Chondrocyte (in vitro differentiated cells): ENCODE measurements around the gene USP35. TPM values are rescaled to one million over a fixed set of nuclear protein-coding genes. Genes with fewer than 3 reads are reported as not detected.

Experiments used
- DNase-seq: peaks from one replicate; pipeline ENCODE4 v3.0.0; 2021; ENCODE audit warnings: mixed read lengths, low spot score
- H3K27ac Mint-ChIP-seq: one replicate; pipeline ENCODE4 v1.8.0; 2021; ENCODE audit warnings: mild to moderate bottlenecking, moderate library complexity, mixed read lengths; ENCODE audit not compliant: unreplicated experiment
- H3K27me3 Mint-ChIP-seq: 2 replicates; pipeline ENCODE4 v1.8.0; 2021; ENCODE audit warnings: low read depth, mixed read lengths
- H3K36me3 Mint-ChIP-seq: 2 replicates; pipeline ENCODE4 v1.8.0; 2021; ENCODE audit warnings: low read depth, mixed read lengths
- H3K4me1 Mint-ChIP-seq: 2 replicates; pipeline ENCODE4 v1.8.0; 2021; ENCODE audit warnings: low read depth, mild to moderate bottlenecking, mixed read lengths
- H3K4me3 Mint-ChIP-seq: one replicate; pipeline ENCODE4 v1.8.0; 2021; ENCODE audit warnings: mild to moderate bottlenecking, moderate library complexity, mixed read lengths; ENCODE audit not compliant: unreplicated experiment
- H3K9me3 Mint-ChIP-seq: 2 replicates; pipeline ENCODE4 v1.8.0; 2021; ENCODE audit warnings: low read depth, mixed read lengths
- CTCF ChIP-seq: fragments of 200-600 bp; sonication (generic); IDR thresholded peaks from 2 replicates; pipeline ENCODE4 v1.5.0; 2021; ENCODE audit warnings: antibody characterized with exemption, mild to moderate bottlenecking, moderate library complexity
- total RNA-seq: library from RNA; stranded (reverse); gene quantifications from 3 replicates; pipeline ENCODE4 v1.2.1, GENCODE V29; 2021

The USP35 gene
- total RNA-seq, 1 donor from 2014 or later: 14.0 TPM

- Mint-ChIP-seq H3K27me3 (no peaks in the 10 kb centered on the region), H3K27ac (no peak overlapping the region), H3K36me3 (peaks cover 37% of the 10 kb centered on the region), H3K4me3 (no peak overlapping the region), H3K4me1 (peaks cover 9% of the 10 kb centered on the region), H3K9me3 (no peaks in the 10 kb centered on the region)
- no peak for TF ChIP-seq CTCF
- no peak for DNase-seq
These were observed 19.8 kb downstream of the USP35 start for GRCh38 chr11:78208257-78209165.

- DNase-seq: no peak
- Mint-ChIP-seq H3K9me3 (no peaks in the 10 kb centered on the region), H3K36me3 (peaks cover 37% of the 10 kb centered on the region), H3K27me3 (no peaks in the 10 kb centered on the region), H3K4me1 (peaks cover 9% of the 10 kb centered on the region), H3K27ac (no peak overlapping the region), H3K4me3 (no peak overlapping the region)
- no peak for TF ChIP-seq CTCF
These were observed 20.8 kb downstream of the USP35 start for GRCh38 chr11:78209478-78209877.

GRCh38 chr11:78210000-78210608 is 21.4 kb downstream of the USP35 start:
- peaks cover 9% of the 10 kb centered on the region for H3K4me1 Mint-ChIP-seq
- no peaks in the 10 kb centered on the region for H3K27me3 Mint-ChIP-seq
- TF ChIP-seq CTCF: no peak
- H3K36me3 Mint-ChIP-seq: peaks cover 39% of the 10 kb centered on the region
- no peak overlapping the region for H3K27ac Mint-ChIP-seq
- H3K4me3 Mint-ChIP-seq: no peak overlapping the region
- no peak for DNase-seq
- no peaks in the 10 kb centered on the region for H3K9me3 Mint-ChIP-seq

- H3K36me3 Mint-ChIP-seq: peaks cover 44% of the 10 kb centered on the region
- H3K27me3 Mint-ChIP-seq: no peaks in the 10 kb centered on the region
- no peak overlapping the region for H3K27ac Mint-ChIP-seq
- no peak overlapping the region for H3K4me3 Mint-ChIP-seq
- TF ChIP-seq CTCF: no peak
- DNase-seq: no peak
- no peaks in the 10 kb centered on the region for H3K9me3 Mint-ChIP-seq
- peaks cover 9% of the 10 kb centered on the region for H3K4me1 Mint-ChIP-seq
These were observed 22.8 kb downstream of the USP35 start for GRCh38 chr11:78211565-78211964.

- peaks cover 47% of the 10 kb centered on the region for H3K36me3 Mint-ChIP-seq
- H3K9me3 Mint-ChIP-seq: no peaks in the 10 kb centered on the region
- no peak overlapping the region for H3K4me3 Mint-ChIP-seq
- H3K27ac Mint-ChIP-seq: no peak overlapping the region
- no peak for TF ChIP-seq CTCF
- peaks cover 9% of the 10 kb centered on the region for H3K4me1 Mint-ChIP-seq
- H3K27me3 Mint-ChIP-seq: no peaks in the 10 kb centered on the region
- DNase-seq: no peak
These were observed 24.1 kb downstream of the USP35 start for GRCh38 chr11:78212586-78213371.
